Smooth muscle cell (in vitro differentiated cells): ENCODE data around the gene DGKB. TPM values are rescaled to one million over a fixed set of nuclear protein-coding genes. Genes with fewer than 3 reads are reported as not detected.

Experiments
- DNase-seq: peaks from one replicate; lab custom pipeline; 2025; ENCODE audit not compliant: unreplicated experiment; lab: John Stamatoyannopoulos, UW
- H2AFZ ChIP-seq: fragments of 200-600 bp; sonication (generic); 2 replicates; pipeline ENCODE4 v1.6.0; 2016; ENCODE audit warnings: antibody characterized with exemption, low read depth, mild to moderate bottlenecking
- H3F3A ChIP-seq: fragments of 200-600 bp; sonication (generic); 2 replicates; pipeline ENCODE4 v1.6.0; 2017; ENCODE audit warnings: antibody characterized with exemption, low read depth
- H3K27ac ChIP-seq: fragments of 200-600 bp; sonication (generic); 2 replicates; pipeline ENCODE4 v1.5.1; 2016; ENCODE audit warnings: low read depth, mild to moderate bottlenecking
- H3K27me3 ChIP-seq: fragments of 200-600 bp; sonication (generic); 2 replicates; pipeline ENCODE4 v1.6.1; 2016; ENCODE audit warnings: low read depth, mild to moderate bottlenecking
- H3K36me3 ChIP-seq: fragments of 200-600 bp; sonication (generic); 2 replicates; pipeline ENCODE4 v1.5.1; 2016; ENCODE audit warnings: low read depth
- H3K4me1 ChIP-seq: fragments of 200-600 bp; sonication (generic); 2 replicates; pipeline ENCODE4 v1.5.1; 2016; ENCODE audit warnings: low read depth
- H3K4me2 ChIP-seq: fragments of 200-600 bp; sonication (generic); 2 replicates; pipeline ENCODE4 v1.6.0; 2016; ENCODE audit warnings: mild to moderate bottlenecking
- H3K4me3 ChIP-seq: fragments of 200-600 bp; sonication (generic); 2 replicates; pipeline ENCODE4 v1.5.1; 2016; ENCODE audit warnings: mild to moderate bottlenecking
- H3K79me2 ChIP-seq: fragments of 200-600 bp; sonication (generic); 2 replicates; pipeline ENCODE4 v1.6.0; 2016; ENCODE audit warnings: low read depth, mild to moderate bottlenecking
- H3K9ac ChIP-seq: fragments of 200-600 bp; sonication (generic); 2 replicates; pipeline ENCODE4 v1.6.0; 2016; ENCODE audit warnings: low read depth
- H3K9me3 ChIP-seq: fragments of 200-600 bp; sonication (generic); replicated peaks from 2 replicates; pipeline ENCODE4 v1.5.1; 2016; ENCODE audit warnings: low read depth
- H4K20me1 ChIP-seq: fragments of 200-600 bp; sonication (generic); 2 replicates; pipeline ENCODE4 v1.6.0; 2016; ENCODE audit warnings: low read depth
- WGBS: methylation state at CpG from one replicate; pipeline ENCODE4 v1.1.7; 2016; ENCODE audit warnings: low lambda C conversion rate; 5-methylcytosine and 5-hydroxymethylcytosine counted together
- polyA plus RNA-seq: library from polyadenylated mRNA; unstranded; fragments of >200 nt; fragmentation: Nextera tagmentation; extraction: Ambion mirVana; gene quantifications from 2 replicates; pipeline ENCODE4 v1.2.1, GENCODE V29; 2016
- total RNA-seq: library from RNA; depleted of rRNA; stranded (reverse); fragments of >200 nt; gene quantifications from 2 replicates; pipeline ENCODE4 v1.2.3, GENCODE V29; 2014
- TF ChIP-seq, protein P1 (sequence below): fragments of 200-600 bp; sonication (generic); IDR thresholded peaks from 2 replicates; pipeline ENCODE4 v1.5.1; 2017; ENCODE audit warnings: borderline replicate concordance, mild to moderate bottlenecking, antibody characterized with exemption; ENCODE audit not compliant: insufficient read depth, poor library complexity, severe bottlenecking

Gene DGKB
- total and polyA plus RNA-seq, 2 experiments from 2014 or later = not detected

GRCh38 chr7:14639801-14640200 lies 262.8 kb downstream of the DGKB start:
- Histone ChIP-seq H3K79me2 (no peaks in the 10 kb centered on the region), H4K20me1 (no peaks in the 10 kb centered on the region), H3K9ac (no peak overlapping the region), H3K27ac (no peak overlapping the region), H3K9me3 (no peaks in the 10 kb centered on the region), H3K36me3 (no peaks in the 10 kb centered on the region), H3K4me1 (no peaks in the 10 kb centered on the region), H3K4me3 (no peak overlapping the region), H3K27me3 (no peaks in the 10 kb centered on the region), H2AFZ (no peak overlapping the region), H3K4me2 (no peak overlapping the region), H3F3A (no peaks in the 10 kb centered on the region)
- TF ChIP-seq, protein P1, sequence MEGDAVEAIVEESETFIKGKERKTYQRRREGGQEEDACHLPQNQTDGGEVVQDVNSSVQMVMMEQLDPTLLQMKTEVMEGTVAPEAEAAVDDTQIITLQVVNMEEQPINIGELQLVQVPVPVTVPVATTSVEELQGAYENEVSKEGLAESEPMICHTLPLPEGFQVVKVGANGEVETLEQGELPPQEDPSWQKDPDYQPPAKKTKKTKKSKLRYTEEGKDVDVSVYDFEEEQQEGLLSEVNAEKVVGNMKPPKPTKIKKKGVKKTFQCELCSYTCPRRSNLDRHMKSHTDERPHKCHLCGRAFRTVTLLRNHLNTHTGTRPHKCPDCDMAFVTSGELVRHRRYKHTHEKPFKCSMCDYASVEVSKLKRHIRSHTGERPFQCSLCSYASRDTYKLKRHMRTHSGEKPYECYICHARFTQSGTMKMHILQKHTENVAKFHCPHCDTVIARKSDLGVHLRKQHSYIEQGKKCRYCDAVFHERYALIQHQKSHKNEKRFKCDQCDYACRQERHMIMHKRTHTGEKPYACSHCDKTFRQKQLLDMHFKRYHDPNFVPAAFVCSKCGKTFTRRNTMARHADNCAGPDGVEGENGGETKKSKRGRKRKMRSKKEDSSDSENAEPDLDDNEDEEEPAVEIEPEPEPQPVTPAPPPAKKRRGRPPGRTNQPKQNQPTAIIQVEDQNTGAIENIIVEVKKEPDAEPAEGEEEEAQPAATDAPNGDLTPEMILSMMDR = no peak
- 84% methylated on average over 1 of the region's 1 CpG for WGBS
- DNase-seq = no peak

- TF ChIP-seq, protein P1 = no peak
- no peak overlapping the region for H3K9ac ChIP-seq
- no peaks in the 10 kb centered on the region for H3K4me1 ChIP-seq
- no peaks in the 10 kb centered on the region for H3K9me3 ChIP-seq
- H2AFZ ChIP-seq = no peak overlapping the region
- no peaks in the 10 kb centered on the region for H3K79me2 ChIP-seq
- H3K4me2 ChIP-seq = no peak overlapping the region
- no peak for DNase-seq
- no peaks in the 10 kb centered on the region for H4K20me1 ChIP-seq
- H3K36me3 ChIP-seq = no peaks in the 10 kb centered on the region
- no peak overlapping the region for H3K27ac ChIP-seq
- H3K27me3 ChIP-seq = no peaks in the 10 kb centered on the region
- H3F3A ChIP-seq = no peaks in the 10 kb centered on the region
- H3K4me3 ChIP-seq = no peak overlapping the region
- WGBS = 77% methylated on average over 2 of the region's 2 CpGs
Observed at GRCh38 chr7:14639329-14639728, 263.2 kb downstream of the DGKB start.

- no peaks in the 10 kb centered on the region for H3F3A ChIP-seq
- H3K79me2 ChIP-seq = no peaks in the 10 kb centered on the region
- H3K4me2 ChIP-seq = no peak overlapping the region
- WGBS = 89% methylated on average over 2 of the region's 2 CpGs
- TF ChIP-seq, protein P1 = no peak
- H3K36me3 ChIP-seq = no peaks in the 10 kb centered on the region
- DNase-seq = no peak
- H2AFZ ChIP-seq = no peak overlapping the region
- no peak overlapping the region for H3K27ac ChIP-seq
- no peaks in the 10 kb centered on the region for H4K20me1 ChIP-seq
- no peak overlapping the region for H3K4me3 ChIP-seq
- no peaks in the 10 kb centered on the region for H3K27me3 ChIP-seq
- no peaks in the 10 kb centered on the region for H3K4me1 ChIP-seq
- no peak overlapping the region for H3K9ac ChIP-seq
- H3K9me3 ChIP-seq = no peaks in the 10 kb centered on the region
Observed at GRCh38 chr7:14637968-14638367, 264.6 kb downstream of the DGKB start.

GRCh38 chr7:14635955-14636354 lies 266.6 kb downstream of the DGKB start:
- H3K79me2 ChIP-seq = no peaks in the 10 kb centered on the region
- no peaks in the 10 kb centered on the region for H4K20me1 ChIP-seq
- no peak for DNase-seq
- TF ChIP-seq, protein P1 = no peak
- no peak overlapping the region for H3K27ac ChIP-seq
- H3K27me3 ChIP-seq = no peaks in the 10 kb centered on the region
- no peak overlapping the region for H2AFZ ChIP-seq
- H3K36me3 ChIP-seq = no peaks in the 10 kb centered on the region
- no peaks in the 10 kb centered on the region for H3K9me3 ChIP-seq
- no peak overlapping the region for H3K4me3 ChIP-seq
- 87% methylated on average over 4 of the region's 4 CpGs for WGBS
- no peak overlapping the region for H3K4me2 ChIP-seq
- no peaks in the 10 kb centered on the region for H3K4me1 ChIP-seq
- H3F3A ChIP-seq = no peaks in the 10 kb centered on the region
- no peak overlapping the region for H3K9ac ChIP-seq
